ENCODE data around the gene PGM2. TPM values are rescaled to one million over a fixed set of nuclear protein-coding genes. Genes with fewer than 3 reads are reported as not detected.

The PGM2 gene
- total RNA-seq, 4 donors from 2014 or later, result 45.7 to 76.4 (median 65.8) TPM

DNA sequence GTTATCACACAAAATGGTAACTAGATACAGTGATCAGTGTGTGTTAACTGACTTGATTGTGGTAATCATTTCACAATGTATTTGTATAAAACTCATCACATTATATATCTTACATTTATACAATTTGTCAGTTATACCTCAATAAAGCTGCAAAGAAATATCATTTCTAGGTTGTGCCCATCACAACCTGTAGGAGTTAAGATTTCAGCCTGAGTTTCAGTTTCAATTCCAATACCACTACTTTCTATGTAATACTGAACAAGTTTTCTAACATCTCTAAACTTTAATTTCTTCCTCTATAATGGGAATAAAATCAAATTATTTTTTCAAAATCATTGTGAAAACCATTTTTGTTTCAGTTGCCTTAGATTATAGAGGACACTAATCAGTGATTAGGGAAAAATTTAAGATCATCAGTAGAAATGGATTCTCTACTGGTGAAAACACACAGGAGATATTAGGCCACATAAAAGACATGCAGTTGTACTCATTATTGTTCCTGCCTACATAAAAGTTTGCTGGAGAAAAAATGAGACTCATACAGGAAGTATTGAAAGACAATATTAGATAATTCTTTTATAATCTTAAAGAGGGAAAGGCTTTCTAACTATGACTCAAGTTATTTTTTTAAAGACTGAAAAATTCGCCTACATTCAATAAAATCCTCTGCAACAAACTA, 46.0 kb downstream of the PGM2 start:
- 83% methylated on average over 1 of the region's 1 CpG for WGBS
- no peak for TF ChIP-seq POLR2AphosphoS5 (IDR thresholded peaks at IDR 0.05)
- TF ChIP-seq, protein P1, sequence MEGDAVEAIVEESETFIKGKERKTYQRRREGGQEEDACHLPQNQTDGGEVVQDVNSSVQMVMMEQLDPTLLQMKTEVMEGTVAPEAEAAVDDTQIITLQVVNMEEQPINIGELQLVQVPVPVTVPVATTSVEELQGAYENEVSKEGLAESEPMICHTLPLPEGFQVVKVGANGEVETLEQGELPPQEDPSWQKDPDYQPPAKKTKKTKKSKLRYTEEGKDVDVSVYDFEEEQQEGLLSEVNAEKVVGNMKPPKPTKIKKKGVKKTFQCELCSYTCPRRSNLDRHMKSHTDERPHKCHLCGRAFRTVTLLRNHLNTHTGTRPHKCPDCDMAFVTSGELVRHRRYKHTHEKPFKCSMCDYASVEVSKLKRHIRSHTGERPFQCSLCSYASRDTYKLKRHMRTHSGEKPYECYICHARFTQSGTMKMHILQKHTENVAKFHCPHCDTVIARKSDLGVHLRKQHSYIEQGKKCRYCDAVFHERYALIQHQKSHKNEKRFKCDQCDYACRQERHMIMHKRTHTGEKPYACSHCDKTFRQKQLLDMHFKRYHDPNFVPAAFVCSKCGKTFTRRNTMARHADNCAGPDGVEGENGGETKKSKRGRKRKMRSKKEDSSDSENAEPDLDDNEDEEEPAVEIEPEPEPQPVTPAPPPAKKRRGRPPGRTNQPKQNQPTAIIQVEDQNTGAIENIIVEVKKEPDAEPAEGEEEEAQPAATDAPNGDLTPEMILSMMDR (IDR thresholded peaks at IDR 0.05), result no peak
- no peak for TF ChIP-seq EP300 (IDR thresholded peaks at IDR 0.05)
- no peak for TF ChIP-seq POLR2A (IDR thresholded peaks at IDR 0.05)
- Histone ChIP-seq H3K36me3 (peaks cover 5% of the 10 kb centered on the region), H3K27me3 (no peaks in the 10 kb centered on the region), H3K4me3 (no peak overlapping the region), H3K4me1 (peaks cover 20% of the 10 kb centered on the region), H3K27ac (no peak overlapping the region), H3K9me3 (no peaks in the 10 kb centered on the region)
- DNase-seq (ENCODE audit: low spot score in 2 of 2), result no peak

- H3K9me3 ChIP-seq, result no peaks in the 10 kb centered on the region
- H3K36me3 ChIP-seq, result peaks cover 5% of the 10 kb centered on the region
- no peak overlapping the region for H3K4me3 ChIP-seq
- 76% methylated on average over 1 of the region's 1 CpG for WGBS
- TF ChIP-seq, protein P1 (IDR thresholded peaks at IDR 0.05), result no peak
- TF ChIP-seq POLR2A (IDR thresholded peaks at IDR 0.05) (no peak), EP300 (IDR thresholded peaks at IDR 0.05) (peak; percentile 41), POLR2AphosphoS5 (IDR thresholded peaks at IDR 0.05) (no peak)
- no peak overlapping the region for H3K27ac ChIP-seq
- DNase-seq (ENCODE audit: low spot score in 2 of 2), result no peak
- no peaks in the 10 kb centered on the region for H3K27me3 ChIP-seq
- H3K4me1 ChIP-seq, result peaks cover 20% of the 10 kb centered on the region
Observed at GRCh38 chr4:37873386-37873785, 46.9 kb downstream of the PGM2 start.

DNA sequence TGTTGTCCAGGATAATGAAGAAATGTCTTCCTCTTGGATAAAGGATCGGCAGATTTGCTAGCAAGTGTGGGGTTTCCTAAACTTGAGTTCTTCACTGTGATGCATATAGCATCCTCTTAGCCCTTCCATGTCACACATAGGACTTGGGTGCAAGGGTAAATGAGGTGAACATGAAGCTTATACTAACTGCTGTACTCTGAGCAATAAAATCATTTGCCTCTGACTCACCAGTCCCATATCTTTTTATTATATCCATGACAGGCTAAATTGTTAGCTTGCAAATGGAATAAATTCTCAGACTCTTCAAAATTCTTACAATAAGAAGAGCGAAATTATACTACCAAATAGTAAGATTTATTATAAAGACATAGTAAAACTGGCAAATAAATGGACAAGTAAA, 49.7 kb downstream of the PGM2 start:
- Histone ChIP-seq H3K4me3 (no peak overlapping the region), H3K27ac (no peak overlapping the region), H3K9me3 (no peaks in the 10 kb centered on the region), H3K27me3 (no peaks in the 10 kb centered on the region), H3K4me1 (peaks cover 20% of the 10 kb centered on the region), H3K36me3 (no peaks in the 10 kb centered on the region)
- TF ChIP-seq, protein P1 (IDR thresholded peaks at IDR 0.05), result no peak
- no peak for TF ChIP-seq POLR2A (IDR thresholded peaks at IDR 0.05)
- no peak for TF ChIP-seq EP300 (IDR thresholded peaks at IDR 0.05)
- no peak for DNase-seq (ENCODE audit: low spot score in 2 of 2)
- 89% methylated on average over 2 of the region's 2 CpGs for WGBS

- TF ChIP-seq EP300 (IDR thresholded peaks at IDR 0.05), result no peak
- no peak for TF ChIP-seq POLR2AphosphoS5 (IDR thresholded peaks at IDR 0.05)
- no peak for TF ChIP-seq POLR2A (IDR thresholded peaks at IDR 0.05)
- H3K36me3 ChIP-seq, result no peaks in the 10 kb centered on the region
- H3K27ac ChIP-seq, result no peak overlapping the region
- WGBS, result 95% methylated on average over 8 of the region's 8 CpGs
- DNase-seq (ENCODE audit: low spot score in 2 of 2), result no peak
- H3K4me1 ChIP-seq, result peaks cover 7% of the 10 kb centered on the region
- no peaks in the 10 kb centered on the region for H3K9me3 ChIP-seq
- H3K27me3 ChIP-seq, result no peaks in the 10 kb centered on the region
- no peak overlapping the region for H3K4me3 ChIP-seq
Observed at GRCh38 chr4:37879365-37879764, 52.9 kb downstream of the PGM2 start.

GRCh38 chr4:37881811-37882210, 55.3 kb downstream of the PGM2 start:
- no peaks in the 10 kb centered on the region for H3K36me3 ChIP-seq
- no peaks in the 10 kb centered on the region for H3K9me3 ChIP-seq
- no peaks in the 10 kb centered on the region for H3K4me1 ChIP-seq
- H3K27me3 ChIP-seq, result no peaks in the 10 kb centered on the region
- no peak for DNase-seq (ENCODE audit: low spot score in 2 of 2)
- H3K4me3 ChIP-seq, result no peak overlapping the region
- H3K27ac ChIP-seq, result no peak overlapping the region
- WGBS, result 67% methylated on average over 5 of the region's 5 CpGs
- TF ChIP-seq POLR2AphosphoS5 (IDR thresholded peaks at IDR 0.05) (no peak), EP300 (IDR thresholded peaks at IDR 0.05) (no peak), POLR2A (IDR thresholded peaks at IDR 0.05) (no peak)
- TF ChIP-seq, protein P1 (IDR thresholded peaks at IDR 0.05), result no peak

All from suprapubic skin (tissue), 4 donors.